GM18951 (cell line): Measurements from ENCODE around the gene UGT1A8.

Experiments used
- POLR2A ChIP-seq: IDR thresholded peaks from 4 replicates; pipeline ENCODE4 v1.6.1; 2011; ENCODE audit warnings: mild to moderate bottlenecking; ENCODE audit not compliant: insufficient read length, insufficient read depth; ENCODE audit errors: extremely low read depth
- in situ Hi-C: fragments of 300-500 bp; cut with MboI; formaldehyde crosslinking; loops from one replicate; pipeline ENCODE4 v1.12.0; 2022; ENCODE audit warnings: low sequenced_read_pairs, mixed read lengths, inconsistent platforms; ENCODE audit not compliant: unreplicated experiment

The UGT1A8 gene

DNA sequence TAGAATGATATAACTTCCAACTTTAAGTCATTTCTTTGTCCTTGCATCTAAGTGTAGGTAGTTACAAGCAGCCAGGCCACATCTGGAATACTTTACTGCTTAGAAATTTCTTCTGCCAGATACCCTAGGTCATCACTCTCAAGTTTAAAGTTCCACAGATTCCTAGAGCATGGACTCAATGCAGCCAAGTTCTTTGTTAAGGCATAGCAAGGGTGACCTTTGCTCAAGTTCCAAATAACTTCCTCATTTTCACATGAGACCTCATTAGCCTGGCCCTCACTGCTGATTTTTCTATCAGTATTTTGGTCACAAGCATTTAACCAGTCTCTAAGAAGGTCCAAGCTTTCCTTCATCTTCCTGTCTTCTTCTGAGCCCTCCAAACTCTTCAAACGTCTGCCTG is 46.5 kb downstream of the UGT1A8 start:
- no peak for TF ChIP-seq POLR2A
- in situ Hi-C loops = no loop called here

DNA sequence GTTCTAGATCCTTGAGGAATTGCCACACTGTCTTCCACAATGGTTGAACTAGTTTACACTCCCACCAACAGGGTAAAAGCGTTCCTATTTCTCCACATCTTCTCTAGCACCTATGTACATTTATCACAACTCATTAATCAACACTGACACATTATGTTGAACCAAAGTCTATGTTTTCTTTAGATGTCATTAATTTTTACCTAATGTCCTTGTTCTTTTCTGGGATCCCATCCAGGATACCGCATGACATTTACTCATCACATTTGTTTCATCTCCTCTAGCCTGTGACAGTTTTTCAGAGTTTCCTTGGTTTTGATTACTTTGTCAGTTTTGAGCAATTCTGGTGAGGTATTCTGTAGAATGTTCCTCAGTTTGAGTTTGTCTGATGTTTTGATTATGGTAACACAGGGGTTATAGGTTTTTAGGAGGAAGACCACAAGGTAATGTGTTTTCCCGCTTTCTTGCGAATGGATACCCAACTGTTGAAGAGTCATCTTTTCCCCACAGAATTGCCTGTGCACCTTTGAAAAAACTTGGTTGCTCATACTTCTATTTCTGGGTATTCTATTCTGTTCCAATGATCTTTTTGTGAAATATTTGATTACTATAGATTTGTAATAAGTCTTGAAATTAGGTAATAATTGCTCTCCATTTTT is 51.3 kb downstream of the UGT1A8 start:
- in situ Hi-C loops = no loop called here
- TF ChIP-seq POLR2A = no peak

DNA sequence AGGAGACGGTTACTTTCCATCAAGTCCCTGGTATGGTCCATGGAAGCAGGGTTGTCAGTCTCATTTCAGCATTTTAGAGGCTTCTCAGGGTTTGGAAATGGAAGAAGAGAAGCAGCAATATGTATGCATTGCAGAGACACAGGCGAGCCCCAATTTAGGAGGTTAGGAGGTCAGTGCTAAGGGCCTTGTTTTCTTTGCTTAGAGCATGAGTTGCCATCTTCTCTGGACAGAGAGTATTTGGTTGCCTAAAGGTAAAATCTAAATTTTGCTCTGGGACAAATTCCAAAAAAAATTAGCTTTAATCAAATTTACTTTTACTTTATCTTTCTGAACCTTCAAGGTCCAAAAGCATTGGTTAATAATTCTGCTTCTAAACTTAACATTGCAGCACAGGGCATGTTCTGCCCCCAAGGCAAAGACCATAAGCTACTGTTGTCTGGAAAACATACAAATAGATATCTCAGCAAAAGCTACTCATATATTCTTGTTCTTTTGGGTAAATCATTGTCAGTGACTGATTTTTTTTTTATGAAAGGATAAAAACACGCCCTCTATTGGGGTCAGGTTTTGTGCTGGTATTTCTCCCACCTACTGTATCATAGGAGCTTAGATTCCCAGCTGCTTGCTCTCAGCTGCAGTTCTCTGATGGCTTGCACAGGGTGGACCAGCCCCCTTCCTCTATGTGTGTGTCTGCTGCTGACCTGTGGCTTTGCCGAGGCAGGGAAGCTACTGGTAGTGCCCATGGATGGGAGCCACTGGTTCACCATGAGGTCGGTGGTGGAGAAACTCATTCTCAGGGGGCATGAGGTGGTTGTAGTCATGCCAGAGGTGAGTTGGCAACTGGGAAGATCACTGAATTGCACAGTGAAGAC is 54.1 kb downstream of the UGT1A8 start, which contains the start of gene UGT1A9:
Gene UGT1A9 (plus strand): TSS at position 609 of the 872 bp plus-strand sequence. CDS start 37 bp downstream, at position 646.
- in situ Hi-C loops = no loop called here
- TF ChIP-seq POLR2A = no peak

DNA sequence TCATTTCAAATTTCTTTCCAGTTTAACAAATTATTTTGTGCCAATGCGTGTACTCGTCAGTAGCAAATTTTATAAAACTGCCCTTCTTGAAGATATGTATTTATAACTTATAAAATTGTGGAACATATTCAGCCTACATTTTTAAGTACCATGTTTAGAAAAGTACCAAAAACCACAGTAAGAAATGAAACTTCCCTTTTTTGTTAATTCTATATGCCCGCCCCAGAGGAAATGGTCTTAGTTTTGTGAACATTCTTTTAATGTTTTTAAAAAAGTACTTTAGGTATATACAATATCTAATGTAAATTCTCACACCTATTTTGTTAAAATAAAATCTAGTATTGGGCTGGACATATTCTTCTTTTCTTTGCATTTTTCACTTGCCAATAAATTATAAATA is 55.5 kb downstream of the UGT1A8 start:
- in situ Hi-C loops = no loop called here
- TF ChIP-seq POLR2A = no peak

GRCh38 chr2:233673896-233674295 is 56.5 kb downstream of the UGT1A8 start:
- no peak for TF ChIP-seq POLR2A
- in situ Hi-C loops = no loop called here

DNA sequence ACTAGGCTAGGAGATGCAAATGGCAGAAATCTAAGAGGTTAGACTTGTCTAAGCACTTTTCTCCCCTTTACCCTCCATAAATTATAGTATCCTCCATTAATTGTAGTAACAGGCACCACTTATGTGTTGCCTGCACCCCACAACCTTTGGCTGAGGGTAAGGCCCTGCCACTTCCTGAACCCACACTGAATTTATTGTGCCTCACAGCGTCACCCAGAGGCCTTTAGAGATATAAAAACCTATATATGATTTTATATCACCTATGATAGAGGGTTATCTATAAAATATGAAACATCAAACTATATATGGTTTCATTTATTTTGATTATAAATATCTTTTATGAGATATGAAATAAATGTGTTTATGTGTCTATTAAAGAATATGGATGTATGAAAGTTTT is 56.9 kb downstream of the UGT1A8 start:
- in situ Hi-C loops = no loop called here
- TF ChIP-seq POLR2A = no peak

DNA sequence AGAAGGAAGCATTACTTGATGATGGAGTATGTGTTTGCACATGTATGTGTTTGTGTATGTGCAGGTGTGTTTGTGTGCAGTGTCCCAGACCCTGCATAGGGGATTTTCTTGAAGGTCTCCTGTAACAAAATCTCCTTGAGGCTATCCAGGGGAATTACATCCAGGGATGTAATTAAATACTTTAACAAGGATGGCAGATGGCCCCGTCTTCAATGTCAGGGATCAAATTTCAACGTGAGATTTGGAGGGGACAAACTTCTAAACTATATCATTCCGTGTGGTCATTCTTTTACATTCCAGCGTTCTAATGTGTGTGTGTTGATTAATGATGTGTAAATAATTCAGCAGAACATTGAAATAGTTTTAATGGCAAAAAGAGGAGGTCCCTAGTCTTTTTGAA is 57.6 kb downstream of the UGT1A8 start:
- no peak for TF ChIP-seq POLR2A
- in situ Hi-C loops = no loop called here

DNA sequence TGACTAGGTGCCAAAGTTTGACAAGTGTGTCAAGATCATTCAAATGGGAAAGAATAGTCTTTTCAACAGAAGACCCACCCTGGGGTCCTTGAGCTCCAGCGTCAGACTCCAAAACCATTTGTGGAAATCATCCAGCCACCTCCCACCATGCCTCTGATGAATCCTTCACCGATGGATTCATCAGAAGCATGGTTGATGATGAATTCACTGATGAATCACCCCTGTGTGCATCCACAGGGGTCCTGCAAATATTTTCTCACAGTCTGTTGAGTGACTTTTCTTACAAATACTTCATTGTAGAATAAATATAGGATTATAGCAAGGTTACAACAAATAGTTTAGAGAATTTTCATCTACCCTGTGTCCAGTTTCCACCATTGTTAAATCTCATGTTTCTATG is 58.6 kb downstream of the UGT1A8 start:
- no peak for TF ChIP-seq POLR2A
- in situ Hi-C loops = no loop called here

- in situ Hi-C loops = no loop called here
- TF ChIP-seq POLR2A = no peak
These were observed 61.8 kb downstream of the UGT1A8 start for GRCh38 chr2:233679196-233679595.

- TF ChIP-seq POLR2A = no peak
- in situ Hi-C loops = no loop called here
These were observed 63.1 kb downstream of the UGT1A8 start for GRCh38 chr2:233680361-233681045.

DNA sequence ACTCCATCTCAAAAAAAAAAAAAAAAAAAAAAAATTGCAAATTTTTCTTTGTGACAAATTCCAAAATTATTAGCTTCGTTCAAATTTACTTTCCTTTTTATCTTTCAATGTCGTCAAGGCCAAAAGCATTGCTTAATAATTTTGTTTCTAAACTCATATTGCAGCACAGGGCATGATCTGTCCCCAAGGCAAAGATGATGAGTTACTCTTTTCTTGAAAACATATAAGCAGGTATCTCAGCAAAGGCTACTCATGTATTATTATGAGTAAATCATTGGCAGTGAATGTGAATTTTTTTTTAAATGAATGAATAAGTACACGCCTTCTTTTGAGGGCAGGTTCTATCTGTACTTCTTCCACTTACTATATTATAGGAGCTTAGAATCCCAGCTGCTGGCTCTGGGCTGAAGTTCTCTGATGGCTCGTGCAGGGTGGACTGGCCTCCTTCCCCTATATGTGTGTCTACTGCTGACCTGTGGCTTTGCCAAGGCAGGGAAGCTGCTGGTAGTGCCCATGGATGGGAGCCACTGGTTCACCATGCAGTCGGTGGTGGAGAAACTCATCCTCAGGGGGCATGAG is 64.2 kb downstream of the UGT1A8 start, which contains the start of gene UGT1A7:
Gene UGT1A7 (plus strand): TSS at position 381 of the 579 bp plus-strand sequence. CDS start 37 bp downstream, at position 418.
- in situ Hi-C loops = no loop called here
- TF ChIP-seq POLR2A = no peak

- TF ChIP-seq POLR2A = no peak
- in situ Hi-C loops = no loop called here
These were observed 67.2 kb downstream of the UGT1A8 start for GRCh38 chr2:233684640-233685039.

GRCh38 chr2:233686928-233687327 is 69.5 kb downstream of the UGT1A8 start:
- in situ Hi-C loops = no loop called here
- TF ChIP-seq POLR2A = no peak

DNA sequence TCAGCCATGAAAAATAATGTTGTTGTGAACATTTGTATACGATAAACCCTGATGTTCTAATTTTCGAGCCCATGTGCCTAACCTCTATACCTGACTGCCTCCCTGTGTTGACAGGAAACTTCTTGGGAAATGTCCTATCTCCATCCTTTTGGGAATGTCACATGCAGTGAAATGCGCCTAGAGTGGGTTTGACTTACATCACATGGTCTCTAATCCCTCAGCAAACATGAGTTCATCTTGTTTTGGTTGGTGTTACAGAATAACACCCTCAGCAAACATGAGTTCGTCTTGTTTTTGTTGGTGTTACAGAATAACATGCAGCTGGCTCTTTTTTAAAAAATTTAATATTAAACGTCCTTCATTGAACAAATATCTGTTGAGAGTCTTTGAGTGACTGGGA is 70.9 kb downstream of the UGT1A8 start:
- TF ChIP-seq POLR2A = no peak
- in situ Hi-C loops = no loop called here
